GM12878 (cell line): ENCODE measurements around the gene ADCY9. TPM values are rescaled to one million over a fixed set of nuclear protein-coding genes. Genes with fewer than 3 reads are reported as not detected.

ENCODE experiments used
- polyA plus RNA-seq, 11 experiments: library from polyadenylated mRNA; depleted of rRNA in 4 of 11; unstranded in 6 of 11; stranded (reverse) in 5 of 11; fragments of >200 nt; fragmentation: Nextera tagmentation in 4 of 11; fragmentation: Illumina TruSeq in 1 of 11; extraction: Ambion mirVana in 4 of 11; extraction: Trizol in 1 of 11; gene quantifications; 1 replicate in 1 of 11; 2 replicates in 10 of 11; pipeline versions ENCODE4 v1.2.1 to v1.2.3, GENCODE V29; 2011 to 2016; ENCODE audit warnings: inconsistent platforms in 2 of 11, missing spikeins in 2 of 11, low read depth in 1 of 11
- small RNA-seq: library from RNA; depleted of rRNA; stranded (forward); fragments of <200 nt; gene quantifications from one replicate; pipeline ENCODE3, GENCODE V24; 2014
- total RNA-seq, 4 experiments: library from RNA; depleted of rRNA in 3 of 4; stranded (reverse); fragments of >200 nt in 3 of 4; fragmentation: Illumina TruSeq in 1 of 4; extraction: Trizol in 1 of 4; gene quantifications; 2 replicates each; pipeline versions ENCODE4 v1.2.1 to v1.2.3, GENCODE V29; 2013 to 2021

ADCY9 gene
- total and polyA plus RNA-seq, 10 of the 15 experiments (the other 5 are each of a cell fraction or from before 2014, with no cell fraction given): 0.09 to 0.41 (median 0.15) TPM; not detected in 3

Small RNA genes lying within 50 kb of the gene (small RNA-seq; reads per million reads assigned to genes)
- gene AC009171.1: not detected

Other genes starting within 250 kb of the ADCY9 start
- gene CREBBP, start 235.7 kb downstream of the ADCY9 start, total RNA-seq (2014; rRNA removed): 9.8 and 11.2 TPM in 2 replicates
- gene CREBBP, start 235.7 kb downstream of the ADCY9 start, total RNA-seq (2014; rRNA removed; fragmentation: Illumina TruSeq; extraction: Trizol): 7.5 and 8.7 TPM in 2 replicates
- 26.7 and 32.7 TPM in 2 replicates for gene CREBBP, start 235.7 kb downstream of the ADCY9 start, total RNA-seq (2021)
- 2.9 and 5.0 TPM in 2 replicates for gene CREBBP, start 235.7 kb downstream of the ADCY9 start, polyA plus RNA-seq (2011; rRNA removed)
- gene CREBBP, start 235.7 kb downstream of the ADCY9 start, polyA plus RNA-seq (2014; fragmentation: Illumina TruSeq; extraction: Trizol): 13.9 and 19.4 TPM in 2 replicates
- 1 to 10 TPM; 3.4 to 3.8 TPM for gene CREBBP, start 235.7 kb downstream of the ADCY9 start, polyA plus RNA-seq (2014; fragmentation: Nextera tagmentation; extraction: Ambion mirVana)
- 14.1 and 16.9 TPM in 2 replicates for gene CREBBP, start 235.7 kb downstream of the ADCY9 start, polyA plus RNA-seq (2014; rRNA removed)
- 1 to 10 TPM; 6.6 to 8.3 TPM for gene CREBBP, start 235.7 kb downstream of the ADCY9 start, polyA plus RNA-seq (2016; fragmentation: Nextera tagmentation; extraction: Ambion mirVana)
- gene SRL, start 125.6 kb upstream of the ADCY9 start, total RNA-seq (2014; rRNA removed): not detected in 2 replicates
- not detected in 2 replicates for gene SRL, start 125.6 kb upstream of the ADCY9 start, total RNA-seq (2014; rRNA removed; fragmentation: Illumina TruSeq; extraction: Trizol)
- not detected in 2 replicates for gene SRL, start 125.6 kb upstream of the ADCY9 start, total RNA-seq (2021)
- gene SRL, start 125.6 kb upstream of the ADCY9 start, polyA plus RNA-seq (2011; rRNA removed): not detected in 2 replicates
- not detected in 2 replicates for gene SRL, start 125.6 kb upstream of the ADCY9 start, polyA plus RNA-seq (2014; fragmentation: Illumina TruSeq; extraction: Trizol)
- not detected for gene SRL, start 125.6 kb upstream of the ADCY9 start, polyA plus RNA-seq (2014; fragmentation: Nextera tagmentation; extraction: Ambion mirVana)
- not detected in 2 replicates for gene SRL, start 125.6 kb upstream of the ADCY9 start, polyA plus RNA-seq (2014; rRNA removed)
- gene SRL, start 125.6 kb upstream of the ADCY9 start, polyA plus RNA-seq (2016; fragmentation: Nextera tagmentation; extraction: Ambion mirVana): not detected
- gene TFAP4, start 156.6 kb upstream of the ADCY9 start, total RNA-seq (2014; rRNA removed): 14.8 and 19.9 TPM in 2 replicates
- 10.0 and 11.9 TPM in 2 replicates for gene TFAP4, start 156.6 kb upstream of the ADCY9 start, total RNA-seq (2014; rRNA removed; fragmentation: Illumina TruSeq; extraction: Trizol)
- 25.2 and 26.0 TPM in 2 replicates for gene TFAP4, start 156.6 kb upstream of the ADCY9 start, total RNA-seq (2021)
- 3.0 and 9.8 TPM in 2 replicates for gene TFAP4, start 156.6 kb upstream of the ADCY9 start, polyA plus RNA-seq (2011; rRNA removed)
- gene TFAP4, start 156.6 kb upstream of the ADCY9 start, polyA plus RNA-seq (2014; fragmentation: Illumina TruSeq; extraction: Trizol): 2.8 and 7.0 TPM in 2 replicates
- gene TFAP4, start 156.6 kb upstream of the ADCY9 start, polyA plus RNA-seq (2014; fragmentation: Nextera tagmentation; extraction: Ambion mirVana): under 1 TPM; 0.14 to 0.27 TPM
- 18.2 and 24.8 TPM in 2 replicates for gene TFAP4, start 156.6 kb upstream of the ADCY9 start, polyA plus RNA-seq (2014; rRNA removed)
- gene TFAP4, start 156.6 kb upstream of the ADCY9 start, polyA plus RNA-seq (2016; fragmentation: Nextera tagmentation; extraction: Ambion mirVana): 1 to 10 TPM; 4.2 to 4.7 TPM
- gene GLIS2, start 199.6 kb upstream of the ADCY9 start, total RNA-seq (2014; rRNA removed): 0.06 TPM in 1 of 2 replicates, not detected in the other
- gene GLIS2, start 199.6 kb upstream of the ADCY9 start, total RNA-seq (2014; rRNA removed; fragmentation: Illumina TruSeq; extraction: Trizol): not detected in 2 replicates
- 0.51 and 0.61 TPM in 2 replicates for gene GLIS2, start 199.6 kb upstream of the ADCY9 start, total RNA-seq (2021)
- 0.37 and 0.64 TPM in 2 replicates for gene GLIS2, start 199.6 kb upstream of the ADCY9 start, polyA plus RNA-seq (2011; rRNA removed)
- gene GLIS2, start 199.6 kb upstream of the ADCY9 start, polyA plus RNA-seq (2014; fragmentation: Illumina TruSeq; extraction: Trizol): 0.03 TPM in 1 of 2 replicates, not detected in the other
- gene GLIS2, start 199.6 kb upstream of the ADCY9 start, polyA plus RNA-seq (2014; fragmentation: Nextera tagmentation; extraction: Ambion mirVana): not detected
- gene GLIS2, start 199.6 kb upstream of the ADCY9 start, polyA plus RNA-seq (2014; rRNA removed): 0.14 and 0.25 TPM in 2 replicates
- gene GLIS2, start 199.6 kb upstream of the ADCY9 start, polyA plus RNA-seq (2016; fragmentation: Nextera tagmentation; extraction: Ambion mirVana): under 1 TPM in 1 of 2 experiments, not detected in 1; 0.21 TPM
- 50.2 and 55.4 TPM in 2 replicates for gene PAM16, start 234.9 kb upstream of the ADCY9 start, total RNA-seq (2014; rRNA removed)
- gene PAM16, start 234.9 kb upstream of the ADCY9 start, total RNA-seq (2014; rRNA removed; fragmentation: Illumina TruSeq; extraction: Trizol): 17.8 and 18.5 TPM in 2 replicates
- gene PAM16, start 234.9 kb upstream of the ADCY9 start, total RNA-seq (2021): 54.9 and 61.6 TPM in 2 replicates
- 22.5 and 32.8 TPM in 2 replicates for gene PAM16, start 234.9 kb upstream of the ADCY9 start, polyA plus RNA-seq (2011; rRNA removed)
- gene PAM16, start 234.9 kb upstream of the ADCY9 start, polyA plus RNA-seq (2014; fragmentation: Illumina TruSeq; extraction: Trizol): 8.4 and 20.7 TPM in 2 replicates
- 10 to 100 TPM; 20.8 to 48.1 TPM for gene PAM16, start 234.9 kb upstream of the ADCY9 start, polyA plus RNA-seq (2014; fragmentation: Nextera tagmentation; extraction: Ambion mirVana)
- 94.3 and 100 TPM in 2 replicates for gene PAM16, start 234.9 kb upstream of the ADCY9 start, polyA plus RNA-seq (2014; rRNA removed)
- 10 to 100 TPM; 72.8 to 78.7 TPM for gene PAM16, start 234.9 kb upstream of the ADCY9 start, polyA plus RNA-seq (2016; fragmentation: Nextera tagmentation; extraction: Ambion mirVana)